HepG2 (cell line): ENCODE results near the gene AKAP1. TPM values are rescaled to one million over a fixed set of nuclear protein-coding genes. Genes with fewer than 3 reads are reported as not detected.

Experiments used
- ATAC-seq: fragments of 200-7000 bp; cut with Tn5 transposase; 3 replicates; pipeline ENCODE4 v1.9.1; 2020; ENCODE audit warnings: mild to moderate bottlenecking, moderate library complexity
- BruUV-seq: library from RNA; stranded (reverse); fragments of 400-500 nt; replicated peaks from 2 replicates; lab custom pipeline; 2021; lab: Mats Ljungman, UMichigan
- CTCF ChIA-PET: fragments of 300-600 bp; formaldehyde crosslinking; extraction: SDS; loops from one replicate; lab custom pipeline; 2021; ENCODE audit warnings: low total read pairs, inconsistent platforms, low intra/inter-chr PET ratio; lab: Yijun Ruan, JAX
- POLR2A ChIA-PET: fragments of 350-600 bp; sonication (Branson Sonifier 250); formaldehyde crosslinking; loops from one replicate; lab custom pipeline; 2020; ENCODE audit warnings: antibody characterized with exemption, inconsistent platforms; lab: Yijun Ruan, JAX
- DNase-seq: peaks from one replicate; pipeline ENCODE4 v3.0.0-alpha.2; 2015; ENCODE audit warnings: low spot score
- FAIRE-seq: peaks from 3 replicates; lab custom pipeline; 2011; peaks lifted over from hg19 to GRCh38; lab: Jason Lieb, UNC
- H2AFZ ChIP-seq: one replicate; pipeline ENCODE4 v1.6.1; 2011; ENCODE audit warnings: low read length, inconsistent platforms
- H3K27ac ChIP-seq: fragments of 300-600 bp; 3 replicates; pipeline ENCODE4 v1.8.0; 2011; ENCODE audit warnings: mixed run types, mild to moderate bottlenecking, mixed read lengths, low read length, inconsistent platforms; ENCODE audit not compliant: insufficient read depth; ENCODE audit errors: extremely low read length
- H3K27me3 ChIP-seq, 2 experiments: fragments of 200-600 bp in 1 of 2; 2 replicates in 1 of 2; 3 replicates in 1 of 2; pipeline versions ENCODE4 v1.6.0 to v1.8.0; 2011; ENCODE audit warnings: low read length in 2 of 2, mild to moderate bottlenecking in 2 of 2, moderate library complexity in 2 of 2, inconsistent platforms in 1 of 2; ENCODE audit not compliant: insufficient read depth in 2 of 2, control insufficient read depth in 1 of 2
- H3K36me3 ChIP-seq, 2 experiments: fragments of 200-600 bp in 1 of 2; replicated peaks in 1 of 2; 2 replicates in 1 of 2; 3 replicates in 1 of 2; pipeline versions ENCODE4 v1.5.1 to v1.8.0; 2011; ENCODE audit warnings: low read length in 2 of 2, inconsistent platforms in 1 of 2; ENCODE audit not compliant: insufficient read depth in 2 of 2, control insufficient read depth in 1 of 2
- H3K4me1 ChIP-seq: 2 replicates; pipeline ENCODE4 v1.5.1; 2012; ENCODE audit warnings: low read length, inconsistent platforms; ENCODE audit not compliant: insufficient read depth
- H3K4me2 ChIP-seq: 2 replicates; pipeline ENCODE4 v1.6.0; 2011; ENCODE audit warnings: low read depth, low read length, inconsistent platforms
- H3K4me3 ChIP-seq, 3 experiments: fragments of 200-600 bp in 1 of 3; sonication (generic), shearing (Covaris generic) in 1 of 3; replicated peaks in 1 of 3; 2 replicates each; pipeline ENCODE4 v1.5.1; 2011 to 2016; ENCODE audit warnings: low read length in 3 of 3, inconsistent platforms in 2 of 3, low read depth in 2 of 3, mild to moderate bottlenecking in 2 of 3, control low read depth in 1 of 3, mixed read lengths in 1 of 3; ENCODE audit not compliant: insufficient read depth in 1 of 3
- H3K79me2 ChIP-seq: one replicate; pipeline ENCODE4 v1.6.1; 2011; ENCODE audit warnings: low read length, inconsistent platforms; ENCODE audit not compliant: insufficient read depth
- H3K9ac ChIP-seq: 2 replicates; pipeline ENCODE4 v1.6.0; 2011; ENCODE audit warnings: mild to moderate bottlenecking, low read depth, low read length, inconsistent platforms; ENCODE audit not compliant: insufficient read depth
- H3K9me3 ChIP-seq: 2 replicates; pipeline ENCODE4 v1.5.1; 2012; ENCODE audit warnings: mild to moderate bottlenecking, low read length
- H4K20me1 ChIP-seq: 2 replicates; pipeline ENCODE4 v1.6.0; 2011; ENCODE audit warnings: inconsistent platforms, mild to moderate bottlenecking, low read length, moderate library complexity; ENCODE audit not compliant: insufficient read depth
- ATF4 ChIP-seq, 2 experiments: fragments of 450-650 bp in 1 of 2; sonication (generic) in 1 of 2; formaldehyde crosslinking; IDR thresholded peaks; 2 replicates each; pipeline versions ENCODE4 v1.5.0 to v1.8.0; 2020 to 2022; ENCODE audit warnings: mild to moderate bottlenecking in 1 of 2, missing genetic modification reagents in 1 of 2
- DDIT3 ChIP-seq: sonication (generic); formaldehyde crosslinking; IDR thresholded peaks from 2 replicates; pipeline ENCODE4 v1.4.0; 2020; ENCODE audit warnings: mild to moderate bottlenecking, missing genetic modification reagents
- FOXK2 ChIP-seq: fragments of 450-650 bp; IDR thresholded peaks from 2 replicates; pipeline ENCODE4 v1.6.1; 2016
- FOXP1 ChIP-seq, 2 experiments: fragments of 450-650 bp in 1 of 2; IDR thresholded peaks; 2 replicates each; pipeline ENCODE4 v1.6.1; 2017 to 2018; ENCODE audit warnings: antibody characterized with exemption in 1 of 2
- LCORL ChIP-seq, 2 experiments: fragments of 450-650 bp in 1 of 2; sonication (generic) in 1 of 2; formaldehyde crosslinking in 1 of 2; IDR thresholded peaks; 2 replicates each; pipeline versions ENCODE4 v1.5.0 to v1.6.1; 2017 to 2020; ENCODE audit warnings: antibody characterized with exemption in 1 of 2, missing genetic modification reagents in 1 of 2
- MIXL1 ChIP-seq: IDR thresholded peaks from 2 replicates; pipeline ENCODE4 v1.6.1; 2016
- NCOA2 ChIP-seq: sonication (generic); formaldehyde crosslinking; IDR thresholded peaks from 2 replicates; pipeline ENCODE4 v1.8.0; 2022; ENCODE audit warnings: inconsistent platforms
- NR2F2 ChIP-seq: IDR thresholded peaks from 2 replicates; pipeline ENCODE4 v1.6.1; 2012; ENCODE audit warnings: low read depth, inconsistent platforms, borderline replicate concordance
- RBM22 ChIP-seq: fragments of 200-400 bp; formaldehyde crosslinking; optimal IDR thresholded peaks from 2 replicates; pipeline ENCODE3; 2017; ENCODE audit warnings: mild to moderate bottlenecking, low read length, moderate library complexity
- RELA ChIP-seq: sonication (generic); formaldehyde crosslinking; IDR thresholded peaks from 2 replicates; pipeline ENCODE4 v1.4.0; 2020; ENCODE audit warnings: missing genetic modification reagents
- SETDB1 ChIP-seq: sonication (generic); formaldehyde crosslinking; IDR thresholded peaks from 2 replicates; pipeline ENCODE4 v1.5.1; 2020; ENCODE audit warnings: missing genetic modification reagents, mild to moderate bottlenecking, borderline replicate concordance
- TARDBP ChIP-seq: sonication (generic); formaldehyde crosslinking; IDR thresholded peaks from 2 replicates; pipeline ENCODE4 v1.8.0; 2022; ENCODE audit warnings: mild to moderate bottlenecking, missing genetic modification reagents
- ZNF550 ChIP-seq: sonication (generic); formaldehyde crosslinking; IDR thresholded peaks from 2 replicates; pipeline ENCODE4 v1.4.0; 2020; ENCODE audit warnings: mild to moderate bottlenecking, missing genetic modification reagents, borderline replicate concordance
- ZNF563 ChIP-seq: sonication (generic); formaldehyde crosslinking; IDR thresholded peaks from 2 replicates; pipeline ENCODE4 v1.8.0; 2022; ENCODE audit warnings: mild to moderate bottlenecking, moderate library complexity, missing genetic modification reagents
- ZNF83 ChIP-seq: sonication (generic); formaldehyde crosslinking; IDR thresholded peaks from 2 replicates; pipeline ENCODE4 v1.4.0; 2020; ENCODE audit warnings: missing genetic modification reagents, mild to moderate bottlenecking, borderline replicate concordance
- ZNF850 ChIP-seq: sonication (generic); formaldehyde crosslinking; conservative IDR thresholded peaks from 2 replicates; pipeline ENCODE4 v1.9.0; 2021; ENCODE audit warnings: mild to moderate bottlenecking, missing genetic modification reagents
- WGBS: methylation state at CpG from one replicate; pipeline ENCODE4 v1.1.6; 2017; ENCODE audit warnings: low lambda C conversion rate; 5-methylcytosine and 5-hydroxymethylcytosine counted together
- in situ Hi-C: cut with HindIII; loops from 2 replicates; pipeline ENCODE4 v1.10.0; 2017; ENCODE audit warnings: low pct_unique_long_range_greater_than_20kb; ENCODE audit not compliant: extremely low pct_ligation_motif_present
- intact Hi-C: fragments of 100-400 bp; cut with micrococcal nuclease; formaldehyde crosslinking; loops from one replicate; pipeline ENCODE4 v1.10.0; 2022; ENCODE audit not compliant: unreplicated experiment
- polyA plus RNA-seq, 8 experiments: library from polyadenylated mRNA; depleted of rRNA in 3 of 8; stranded (reverse) in 7 of 8; unstranded in 1 of 8; fragments of >200 nt; fragmentation: Illumina TruSeq in 4 of 8; extraction: Trizol in 4 of 8; gene quantifications; 2 replicates each; pipeline versions ENCODE4 v1.2.1 to v1.2.3, GENCODE V29; 2011 to 2016; ENCODE audit warnings: low read depth in 4 of 8, missing spikeins in 1 of 8, mixed read lengths in 1 of 8; ENCODE audit not compliant: insufficient read depth in 1 of 8
- total RNA-seq, 5 experiments: library from RNA; depleted of rRNA; stranded (reverse); fragments of >200 nt; fragmentation: Illumina TruSeq; extraction: Trizol; gene quantifications; 2 replicates each; pipeline ENCODE4 v1.2.3, GENCODE V29; 2016; ENCODE audit warnings: low read depth in 1 of 5
- TF ChIP-seq, protein P1 (sequence below): sonication (generic); formaldehyde crosslinking; conservative IDR thresholded peaks from 2 replicates; pipeline ENCODE4 v1.8.0; 2022; ENCODE audit warnings: mild to moderate bottlenecking, moderate library complexity, missing genetic modification reagents
- TF ChIP-seq, protein P2 (sequence below): sonication (generic); formaldehyde crosslinking; IDR thresholded peaks from 2 replicates; pipeline ENCODE4 v1.5.0; 2020; ENCODE audit warnings: missing genetic modification reagents

AKAP1 gene
- total and polyA plus RNA-seq, 2 of the 13 experiments (the other 11 are each of a cell fraction or from before 2014, with no cell fraction given), result 101 to 131 TPM

DNA sequence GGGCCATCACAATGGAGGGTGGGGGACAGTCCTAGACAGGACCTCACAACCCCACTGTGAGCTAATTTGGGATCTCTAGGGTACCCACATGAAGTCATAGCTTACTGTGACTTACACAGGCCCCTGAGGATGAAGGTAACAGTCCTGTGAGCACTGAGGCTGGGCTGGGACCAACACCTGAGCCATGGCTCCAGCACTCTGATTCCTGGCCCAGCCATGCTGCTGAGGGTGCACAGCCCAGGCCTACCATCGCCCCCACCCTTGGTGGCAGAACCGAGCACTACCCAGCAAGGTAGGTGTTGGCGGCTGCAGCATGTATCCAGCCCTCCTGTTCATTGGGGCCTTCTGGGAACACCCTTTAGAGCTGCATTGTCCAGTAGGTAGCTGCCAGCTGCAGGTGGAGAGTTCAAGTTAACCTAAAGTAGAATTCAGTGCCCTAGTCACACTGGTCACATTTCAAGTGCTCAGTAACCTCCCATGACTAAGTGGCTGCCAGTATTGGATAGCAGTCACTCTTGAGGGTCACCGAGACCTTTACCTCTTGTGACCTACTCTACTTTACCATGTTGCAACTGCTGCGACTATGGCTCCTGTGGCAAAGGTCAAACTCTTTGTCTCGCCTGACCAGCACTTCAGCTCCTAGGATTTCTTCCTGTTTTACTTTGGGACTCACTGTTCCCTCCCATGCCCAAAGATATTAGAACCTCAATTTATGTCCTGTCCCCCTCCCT is 11.6 kb downstream of the AKAP1 start (continued):
- TF ChIP-seq ATF4 (CRISPR knock-in tag; IDR thresholded peaks at IDR 0.05) (no peak), ZNF550 (CRISPR knock-in tag) (no peak), NR2F2 (peak; percentile 78), RELA (no peak)

DNA sequence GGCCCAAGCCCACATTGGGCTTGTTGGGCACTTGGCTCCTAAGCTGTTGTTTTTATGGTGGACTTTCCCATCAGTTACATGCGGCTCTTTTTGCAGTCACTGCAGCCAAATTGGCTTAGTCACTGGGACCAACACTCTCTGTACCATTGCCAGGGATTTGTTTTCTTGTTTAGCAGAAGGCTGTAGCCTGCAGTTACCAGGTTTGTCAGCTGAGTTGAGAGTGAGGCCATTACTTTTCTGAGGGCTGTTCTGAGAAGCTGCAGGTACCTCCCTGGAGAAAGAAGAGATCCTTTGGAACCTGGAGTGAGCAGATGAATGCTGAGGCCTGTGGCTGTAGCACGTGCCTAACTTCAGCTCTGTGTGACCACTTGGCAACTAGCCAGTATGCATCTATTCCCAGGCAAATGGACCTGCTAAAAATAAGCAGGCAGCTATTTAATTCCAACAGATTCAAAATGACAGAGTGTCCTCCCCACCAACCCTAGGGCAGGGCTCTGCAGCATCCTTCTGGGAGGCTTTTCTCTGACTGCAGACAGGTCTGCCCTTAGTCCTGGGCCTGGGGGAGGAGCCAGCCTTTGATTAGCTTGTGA is 12.9 kb downstream of the AKAP1 start:
- Histone ChIP-seq H3K79me2 (peaks cover 96% of the 10 kb centered on the region), H3K36me3 (peaks cover 11 to 25% of the 10 kb centered on the region in 2 experiments; a peak in 4 of 5 replicates), H2AFZ (no peak overlapping the region)
- BruUV-seq, result no TSS peak
- CTCF ChIA-PET, result no interaction called here
- in situ Hi-C loops, result no loop called here
- no peak for DNase-seq
- 56% methylated on average over 2 of the region's 2 CpGs for WGBS
- TF ChIP-seq ZNF550 (CRISPR knock-in tag) (no peak), TARDBP (CRISPR knock-in tag) (no peak), FOXP1 (IDR thresholded peaks at IDR 0.05) (no peak), FOXP1 (CRISPR knock-in tag; IDR thresholded peaks at IDR 0.05) (no peak), LCORL (IDR thresholded peaks at IDR 0.05) (0 out of 2 replicates have a peak, but pooled peaks have one; percentile 9), LCORL (CRISPR knock-in tag; IDR thresholded peaks at IDR 0.05) (no peak), ZNF850 (CRISPR knock-in tag) (no peak), SETDB1 (CRISPR knock-in tag) (no peak), FOXK2 (no peak), MIXL1 (no peak), ZNF563 (CRISPR knock-in tag) (no peak), NCOA2 (CRISPR knock-in tag) (no peak), RBM22 (peak; percentile 21), ZNF83 (CRISPR knock-in tag) (no peak), DDIT3 (CRISPR knock-in tag) (no peak)
- TF ChIP-seq, protein P1, sequence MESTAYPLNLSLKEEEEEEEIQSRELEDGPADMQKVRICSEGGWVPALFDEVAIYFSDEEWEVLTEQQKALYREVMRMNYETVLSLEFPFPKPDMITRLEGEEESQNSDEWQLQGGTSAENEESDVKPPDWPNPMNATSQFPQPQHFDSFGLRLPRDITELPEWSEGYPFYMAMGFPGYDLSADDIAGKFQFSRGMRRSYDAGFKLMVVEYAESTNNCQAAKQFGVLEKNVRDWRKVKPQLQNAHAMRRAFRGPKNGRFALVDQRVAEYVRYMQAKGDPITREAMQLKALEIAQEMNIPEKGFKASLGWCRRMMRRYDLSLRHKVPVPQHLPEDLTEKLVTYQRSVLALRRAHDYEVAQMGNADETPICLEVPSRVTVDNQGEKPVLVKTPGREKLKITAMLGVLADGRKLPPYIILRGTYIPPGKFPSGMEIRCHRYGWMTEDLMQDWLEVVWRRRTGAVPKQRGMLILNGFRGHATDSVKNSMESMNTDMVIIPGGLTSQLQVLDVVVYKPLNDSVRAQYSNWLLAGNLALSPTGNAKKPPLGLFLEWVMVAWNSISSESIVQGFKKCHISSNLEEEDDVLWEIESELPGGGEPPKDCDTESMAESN (CRISPR knock-in tag), result no peak
- TF ChIP-seq, protein P2, sequence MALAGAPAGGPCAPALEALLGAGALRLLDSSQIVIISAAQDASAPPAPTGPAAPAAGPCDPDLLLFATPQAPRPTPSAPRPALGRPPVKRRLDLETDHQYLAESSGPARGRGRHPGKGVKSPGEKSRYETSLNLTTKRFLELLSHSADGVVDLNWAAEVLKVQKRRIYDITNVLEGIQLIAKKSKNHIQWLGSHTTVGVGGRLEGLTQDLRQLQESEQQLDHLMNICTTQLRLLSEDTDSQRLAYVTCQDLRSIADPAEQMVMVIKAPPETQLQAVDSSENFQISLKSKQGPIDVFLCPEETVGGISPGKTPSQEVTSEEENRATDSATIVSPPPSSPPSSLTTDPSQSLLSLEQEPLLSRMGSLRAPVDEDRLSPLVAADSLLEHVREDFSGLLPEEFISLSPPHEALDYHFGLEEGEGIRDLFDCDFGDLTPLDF, result no peak
- TF ChIP-seq, all 625 proteins: peak for 2
- H3K9me3 ChIP-seq, result no peaks in the 10 kb centered on the region
- no peak overlapping the region for H3K4me2 ChIP-seq
- H3K4me3 ChIP-seq, result no peak overlapping the region
- ATAC-seq, result no peak
- H4K20me1 ChIP-seq, result peaks cover 70% of the 10 kb centered on the region
- POLR2A ChIA-PET, result interaction anchor here (1.2 to 4.0 kb wide), 2 partner anchors 9 to 12 kb away, joined by 5 to 30 read pairs; partner anchors contain the start of gene AKAP1
- FAIRE-seq, result no peak
- no peaks in the 10 kb centered on the region for H3K27me3 ChIP-seq
- peak overlapping the region; percentile 15 for H3K27ac ChIP-seq
- peaks cover 49% of the 10 kb centered on the region for H3K4me1 ChIP-seq
- no peak overlapping the region for H3K9ac ChIP-seq
- intact Hi-C loops, result no loop called here
